ENCODE measurements around the gene RUNX3.

Gene RUNX3

GRCh38 chr1:24918370-24918769, 11.7 kb downstream of the RUNX3 start:
- peak overlapping the region; percentile 70 to 90 for H3K27ac Mint-ChIP-seq
- peaks cover 100% of the 10 kb centered on the region for H3K4me1 Mint-ChIP-seq
- H3K9me3 Mint-ChIP-seq: no peaks in the 10 kb centered on the region
- DNase-seq (no peak), ATAC-seq (no peak)
- no peaks in the 10 kb centered on the region for H3K27me3 Mint-ChIP-seq
- H3K4me3 Mint-ChIP-seq: peak overlapping the region in 1 of 2 donors; percentile 42

GRCh38 chr1:24917327-24918074, 12.6 kb downstream of the RUNX3 start:
- ATAC-seq (no peak), DNase-seq (no peak)
- Mint-ChIP-seq H3K9me3 (no peaks in the 10 kb centered on the region), H3K4me1 (peaks cover 100% of the 10 kb centered on the region), H3K4me3 (peak overlapping the region in 1 of 2 donors; percentile 24), H3K27me3 (no peaks in the 10 kb centered on the region), H3K27ac (peak overlapping the region; percentile 52 to 90)

GRCh38 chr1:24915816-24916602, 14.1 kb downstream of the RUNX3 start:
- ATAC-seq (no peak), DNase-seq (no peak)
- Mint-ChIP-seq H3K9me3 (no peaks in the 10 kb centered on the region), H3K27me3 (no peaks in the 10 kb centered on the region), H3K4me1 (peaks cover 100% of the 10 kb centered on the region), H3K4me3 (peak overlapping the region in 1 of 2 donors; percentile 14), H3K27ac (peak overlapping the region in 1 of 2 donors; percentile 50)

GRCh38 chr1:24914226-24915069, 15.6 kb downstream of the RUNX3 start:
- DNase-seq (no peak), ATAC-seq (no peak)
- H3K27ac Mint-ChIP-seq: peak overlapping the region; percentile 95 to 97
- H3K9me3 Mint-ChIP-seq: no peaks in the 10 kb centered on the region
- no peaks in the 10 kb centered on the region for H3K27me3 Mint-ChIP-seq
- H3K4me1 Mint-ChIP-seq: peaks cover 100% of the 10 kb centered on the region
- H3K4me3 Mint-ChIP-seq: peak overlapping the region; percentile 7 to 23

GRCh38 chr1:24913616-24914225, 16.4 kb downstream of the RUNX3 start:
- Mint-ChIP-seq H3K27me3 (no peaks in the 10 kb centered on the region), H3K9me3 (no peaks in the 10 kb centered on the region), H3K27ac (peak overlapping the region; percentile 87 to 97), H3K4me3 (peak overlapping the region in 1 of 2 donors; percentile 15), H3K4me1 (peaks cover 100% of the 10 kb centered on the region)
- ATAC-seq (no peak), DNase-seq (no peak)

GRCh38 chr1:24913274-24913604, 16.8 kb downstream of the RUNX3 start:
- Mint-ChIP-seq H3K27me3 (no peaks in the 10 kb centered on the region), H3K4me1 (peaks cover 99% of the 10 kb centered on the region), H3K9me3 (no peaks in the 10 kb centered on the region), H3K27ac (peak overlapping the region; percentile 87 to 97), H3K4me3 (peak overlapping the region in 1 of 2 donors; percentile 15)
- ATAC-seq: no peak
- no peak for DNase-seq

- Mint-ChIP-seq H3K27me3 (no peaks in the 10 kb centered on the region), H3K4me1 (peaks cover 99% of the 10 kb centered on the region), H3K27ac (peak overlapping the region; percentile 87 to 97), H3K4me3 (peak overlapping the region; percentile 27 to 58), H3K9me3 (no peaks in the 10 kb centered on the region)
- DNase-seq (peak in 1 of 2 donors; percentile 66), ATAC-seq (peak; percentile 50)
Measured at GRCh38 chr1:24912376-24913273, 17.5 kb downstream of the RUNX3 start.

GRCh38 chr1:24911651-24912155, 18.4 kb downstream of the RUNX3 start:
- DNase-seq: peak in 1 of 2 donors; percentile 13
- ATAC-seq: no peak
- peak overlapping the region; percentile 96 to 97 for H3K27ac Mint-ChIP-seq
- peaks cover 96% of the 10 kb centered on the region for H3K4me1 Mint-ChIP-seq
- no peaks in the 10 kb centered on the region for H3K27me3 Mint-ChIP-seq
- peak overlapping the region; percentile 65 to 70 for H3K4me3 Mint-ChIP-seq
- no peaks in the 10 kb centered on the region for H3K9me3 Mint-ChIP-seq

- Mint-ChIP-seq H3K4me1 (peaks cover 96% of the 10 kb centered on the region), H3K4me3 (peak overlapping the region; percentile 65 to 70)
Measured at GRCh38 chr1:24910751-24911650, 19.1 kb downstream of the RUNX3 start.

GRCh38 chr1:24910210-24910609, 19.9 kb downstream of the RUNX3 start:
- peak overlapping the region; percentile 89 to 97 for H3K27ac Mint-ChIP-seq
- H3K4me1 Mint-ChIP-seq: peaks cover 96% of the 10 kb centered on the region
- H3K4me3 Mint-ChIP-seq: peak overlapping the region; percentile 15 to 65
- ATAC-seq (no peak), DNase-seq (no peak)
- H3K9me3 Mint-ChIP-seq: no peaks in the 10 kb centered on the region
- H3K27me3 Mint-ChIP-seq: no peaks in the 10 kb centered on the region

More at GRCh38 chr1:24910751-24911650, 19.1 kb downstream of the RUNX3 start:
- peak; percentile 91 for ATAC-seq
- Mint-ChIP-seq H3K27ac (peak overlapping the region; percentile 96 to 97), H3K9me3 (no peaks in the 10 kb centered on the region), H3K27me3 (no peaks in the 10 kb centered on the region)
- DNase-seq: peak; percentile 82 to 90

- ATAC-seq (no peak), DNase-seq (no peak)
- Mint-ChIP-seq H3K27me3 (no peaks in the 10 kb centered on the region), H3K9me3 (no peaks in the 10 kb centered on the region), H3K4me3 (peak overlapping the region in 1 of 2 donors; percentile 2), H3K4me1 (peaks cover 95% of the 10 kb centered on the region), H3K27ac (peak overlapping the region; percentile 36 to 89)
Measured at GRCh38 chr1:24909388-24909898, 20.6 kb downstream of the RUNX3 start.

- Mint-ChIP-seq H3K27ac (peak overlapping the region in 1 of 2 donors; percentile 36), H3K4me3 (peak overlapping the region in 1 of 2 donors; percentile 37)
Measured at GRCh38 chr1:24908591-24909259, 21.4 kb downstream of the RUNX3 start.

More at GRCh38 chr1:24908591-24909259, 21.4 kb downstream of the RUNX3 start:
- H3K4me1 Mint-ChIP-seq: peaks cover 95% of the 10 kb centered on the region
- H3K27me3 Mint-ChIP-seq: no peaks in the 10 kb centered on the region
- no peak for DNase-seq
- no peak for ATAC-seq
- H3K9me3 Mint-ChIP-seq: no peaks in the 10 kb centered on the region

All from stimulated activated naive CD8-positive, alpha-beta T cell treated with anti-CD3 and anti-CD28 coated beads, Interleukin-15, amount 100 ng/mL, for 72 hours (primary cell).